NCI-H2196 (cell line): ENCODE measurements around the gene RNPEPL1.
"Not testable (repeated sequence)": the region's sequence is repeated elsewhere in the genome, so short reads cannot be mapped to it uniquely, and the experiment has no call there.

Experiments
- DNase-seq: peaks from one replicate; lab custom pipeline; 2025; ENCODE audit not compliant: unreplicated experiment; lab: John Stamatoyannopoulos, UW

Gene RNPEPL1

DNA sequence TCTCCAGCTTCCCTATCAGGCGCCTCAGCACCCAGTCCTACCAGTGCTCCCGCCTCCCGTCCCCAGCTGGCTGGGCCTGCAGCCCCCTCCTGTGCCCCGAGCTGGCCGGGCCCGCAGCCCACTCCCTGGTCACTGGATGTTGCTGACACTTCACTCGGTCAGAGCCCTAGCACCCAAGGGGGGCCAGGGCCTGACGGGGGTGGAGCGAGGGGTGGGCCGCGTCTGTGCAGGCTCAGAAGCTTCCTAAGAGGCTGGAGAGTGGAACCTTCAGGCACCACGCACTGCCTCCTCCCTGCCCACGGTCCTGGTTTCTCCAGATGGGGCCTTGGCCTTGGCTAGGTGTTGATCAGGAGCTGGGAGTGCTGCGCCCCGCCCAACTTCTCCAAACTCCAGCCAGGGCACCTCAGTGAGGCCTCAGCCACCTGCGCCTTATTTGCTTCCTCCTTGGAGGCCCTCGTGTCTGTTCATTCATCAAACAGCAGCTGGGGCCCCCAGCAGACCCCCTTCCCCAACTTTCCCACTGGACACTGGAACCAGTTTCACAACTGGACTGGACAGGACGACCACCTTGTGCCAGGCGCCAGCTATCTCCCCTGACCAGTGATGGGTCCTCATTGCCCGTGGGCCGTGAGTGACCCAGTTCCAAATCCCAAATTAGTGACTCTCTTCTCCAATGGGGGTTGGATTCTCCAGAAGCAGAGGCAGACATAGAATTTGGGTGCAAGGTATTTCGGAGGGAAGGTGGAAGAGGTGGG, 35.0 kb downstream of the RNPEPL1 start:
- DNase-seq: no peak

- DNase-seq: no peak
Observed at GRCh38 chr2:240603846-240604245, 35.6 kb downstream of the RNPEPL1 start.

GRCh38 chr2:240604291-240604938, 36.1 kb downstream of the RNPEPL1 start:
- peak; percentile 94 for DNase-seq

- DNase-seq: no peak
Observed at GRCh38 chr2:240604939-240605716, 36.8 kb downstream of the RNPEPL1 start.

- DNase-seq: no peak
Observed at GRCh38 chr2:240605867-240606743, 37.8 kb downstream of the RNPEPL1 start.

- DNase-seq: no peak
Observed at GRCh38 chr2:240611601-240612210, 43.4 kb downstream of the RNPEPL1 start.

GRCh38 chr2:240613781-240614180, 45.5 kb downstream of the RNPEPL1 start:
- no peak for DNase-seq

GRCh38 chr2:240614391-240614790, 46.1 kb downstream of the RNPEPL1 start:
- DNase-seq: no peak

GRCh38 chr2:240615396-240615795, 47.1 kb downstream of the RNPEPL1 start:
- DNase-seq: peak; percentile 28

- peak; percentile 62 for DNase-seq
Observed at GRCh38 chr2:240615820-240616547, 47.7 kb downstream of the RNPEPL1 start.

DNA sequence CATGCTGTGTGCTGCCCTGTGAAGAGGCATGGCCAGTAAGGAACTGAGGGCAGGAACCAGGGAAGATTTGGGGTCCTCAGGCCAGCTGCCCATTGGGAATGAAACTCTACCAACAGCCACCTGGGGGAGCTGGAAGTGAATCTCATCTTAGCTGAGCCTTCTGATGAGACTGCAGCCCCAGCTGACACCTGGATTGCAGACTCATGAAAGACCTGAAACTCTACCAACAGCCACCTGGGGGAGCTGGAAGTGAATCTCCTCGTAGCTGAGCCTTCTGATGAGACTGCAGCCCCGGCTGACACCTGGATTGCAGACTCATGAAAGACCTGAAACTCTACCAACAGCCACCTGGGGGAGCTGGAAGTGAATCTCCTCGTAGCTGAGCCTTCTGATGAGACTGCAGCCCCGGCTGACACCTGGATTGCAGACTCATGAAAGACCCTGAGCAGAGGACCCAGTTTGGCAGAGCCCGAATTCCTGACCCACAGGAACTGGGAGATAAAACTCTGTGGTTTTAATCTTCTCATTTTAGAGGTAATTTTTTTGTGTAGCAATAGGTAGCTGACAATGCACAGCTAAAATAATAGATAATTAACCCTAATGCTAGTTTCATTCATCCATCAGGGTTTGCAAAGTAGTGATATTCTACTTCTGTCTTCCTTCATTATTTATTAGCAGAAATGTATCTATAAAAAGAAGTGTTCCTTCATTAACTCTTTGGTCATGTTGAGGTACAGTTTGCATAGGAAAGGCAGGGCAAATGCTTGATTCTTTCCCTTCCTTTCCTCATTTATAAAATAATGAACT, 48.8 kb downstream of the RNPEPL1 start:
- DNase-seq: not testable (repeated sequence)

GRCh38 chr2:240618776-240619175, 50.5 kb downstream of the RNPEPL1 start:
- no peak for DNase-seq

GRCh38 chr2:240619506-240620148, 51.3 kb downstream of the RNPEPL1 start:
- DNase-seq: no peak

DNA sequence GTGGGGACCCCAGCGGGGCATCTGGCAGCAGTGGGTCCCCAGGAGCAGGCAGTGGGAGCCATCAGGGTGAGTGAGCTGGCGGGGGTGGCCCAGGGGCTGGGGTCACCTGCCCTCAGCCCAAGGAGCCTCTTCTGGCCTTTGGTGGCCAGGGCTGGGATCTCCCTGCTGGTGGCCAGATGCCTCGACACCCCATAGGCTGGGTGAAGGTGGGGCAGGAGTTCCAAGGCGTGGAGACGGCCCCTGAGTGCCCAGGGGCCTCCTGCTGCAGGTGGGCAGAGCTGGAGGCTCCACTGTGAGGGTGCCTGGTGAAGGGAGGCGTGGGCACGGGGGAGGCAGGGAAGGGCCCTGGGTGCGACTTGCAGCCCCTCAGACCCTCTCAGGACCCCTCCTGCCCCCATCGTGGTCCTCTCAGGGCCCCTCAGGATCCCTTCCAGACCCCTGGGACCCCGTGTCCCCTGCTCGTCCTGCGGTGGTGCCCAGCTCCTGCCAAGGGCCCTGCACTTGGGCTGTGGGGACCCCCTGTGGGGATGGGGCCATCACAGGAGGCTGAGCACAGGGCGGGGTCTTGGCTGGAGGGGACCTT, 52.0 kb downstream of the RNPEPL1 start:
- no peak for DNase-seq

DNA sequence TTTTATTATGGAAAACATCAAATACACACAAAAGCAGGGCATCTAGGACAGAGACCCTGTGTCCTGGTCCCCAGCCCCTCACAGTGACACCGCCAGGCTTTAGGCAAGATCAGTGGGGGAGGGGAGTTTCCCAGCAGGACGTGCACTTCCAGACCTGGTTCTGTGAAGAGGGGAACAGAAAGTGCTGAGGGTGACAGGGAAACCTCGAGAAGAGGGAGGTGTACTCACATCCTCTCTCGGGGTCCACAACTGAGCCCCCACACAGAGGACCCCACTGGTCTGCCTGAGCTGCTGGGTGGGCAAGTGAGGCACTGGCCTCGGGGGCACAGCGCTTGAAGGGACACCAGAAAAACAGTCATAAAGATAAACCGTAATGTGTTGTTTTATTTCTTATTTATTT, 52.6 kb downstream of the RNPEPL1 start:
- no peak for DNase-seq

DNA sequence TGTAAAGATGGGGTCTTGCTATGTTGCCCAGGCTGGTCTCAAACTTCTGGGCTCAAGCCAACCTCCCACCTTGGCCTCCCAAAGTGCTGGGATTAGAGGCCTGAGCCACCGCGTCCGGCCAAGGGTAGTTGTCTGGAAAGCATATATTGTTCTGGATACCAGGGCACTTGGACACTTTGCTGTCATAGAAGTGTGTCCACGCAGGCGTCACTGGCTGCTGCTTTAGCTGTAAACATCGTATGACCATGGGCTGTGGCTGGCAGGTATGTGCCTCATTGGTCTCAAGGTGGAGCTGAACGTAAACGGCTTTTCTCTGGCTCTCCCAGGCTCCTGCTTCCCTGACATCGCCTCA, 53.8 kb downstream of the RNPEPL1 start:
- no peak for DNase-seq

- no peak for DNase-seq
Observed at GRCh38 chr2:240622531-240623235, 54.4 kb downstream of the RNPEPL1 start.
